NB4 (cell line): ENCODE measurements around the gene MRPS15.
"Not testable (repeated sequence)": the region's sequence is repeated elsewhere in the genome, so short reads cannot be mapped to it uniquely, and the experiment has no call there.

ENCODE experiments used
- CTCF ChIP-seq: IDR thresholded peaks from one replicate; pipeline ENCODE4 v1.5.1; 2012; ENCODE audit warnings: low read depth, low read length
- MAX ChIP-seq: IDR thresholded peaks from 2 replicates; pipeline ENCODE4 v1.6.1; 2011; ENCODE audit warnings: low read depth, low read length
- MYC ChIP-seq: IDR thresholded peaks from 2 replicates; pipeline ENCODE4 v1.6.1; 2011; ENCODE audit warnings: low read depth, low read length
- POLR2A ChIP-seq: IDR thresholded peaks from 2 replicates; pipeline ENCODE4 v1.6.1; 2011; ENCODE audit warnings: mild to moderate bottlenecking; ENCODE audit not compliant: insufficient read length; ENCODE audit errors: extremely low read depth

- not testable (repeated sequence) for TF ChIP-seq CTCF, POLR2A, MAX, MYC
These were observed 23.1 kb upstream of the MRPS15 start for GRCh38 chr1:36487336-36487725.
